ENCODE results near the gene NTNG1. TPM values are rescaled to one million over a fixed set of nuclear protein-coding genes. Genes with fewer than 3 reads are reported as not detected.

NTNG1 gene
- total RNA-seq, 1 experiment from 2014 or later, result 1.5 TPM

DNA sequence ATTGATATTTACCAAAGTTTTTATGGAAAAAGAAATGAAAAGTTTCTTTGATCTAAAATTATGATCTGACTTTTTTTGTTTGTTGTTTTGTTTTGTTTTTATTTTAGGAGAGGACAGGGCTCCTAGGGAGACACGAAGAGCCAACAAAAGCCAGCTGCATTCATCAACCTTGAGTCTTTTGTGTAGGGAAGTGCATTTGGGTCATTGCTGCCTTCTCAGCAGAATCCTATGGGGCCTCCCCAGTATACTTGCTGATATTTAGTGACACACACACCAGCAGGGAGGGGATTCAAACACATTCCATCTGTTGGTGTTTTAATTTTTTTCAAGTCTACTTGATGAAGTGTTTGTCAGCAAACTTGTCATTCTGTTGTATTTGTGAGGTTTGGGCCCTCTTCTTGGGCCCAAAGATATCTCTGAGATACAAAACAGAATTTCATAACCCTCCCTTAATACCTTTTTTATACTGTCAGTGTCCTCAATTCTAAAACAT lies 203.5 kb downstream of the NTNG1 start:
- Histone ChIP-seq H2BK12ac (ENCODE audit: insufficient read length, low read depth, low read length) (no peak overlapping the region), H3K14ac (ENCODE audit: insufficient read depth, low read length) (no peak overlapping the region), H2BK120ac (ENCODE audit: low read depth, low read length, poor library complexity, severe bottlenecking) (no peak overlapping the region), H4K8ac (replicated peaks; ENCODE audit: insufficient read length, low read depth, low read length) (no peak overlapping the region), H3K56ac (ENCODE audit: insufficient read length, low read depth, low read length) (no peak overlapping the region), H3K18ac (ENCODE audit: insufficient read length, low read depth, low read length) (no peak overlapping the region), H3K4me2 (ENCODE audit: insufficient read depth, insufficient read length, low read length) (no peak overlapping the region), H4K20me1 (ENCODE audit: control insufficient read depth, insufficient read depth, insufficient read length) (no peaks in the 10 kb centered on the region), H3K9ac (ENCODE audit: extremely low read depth, insufficient read length, low read length) (no peak overlapping the region), H3K27me3 (ENCODE audit: insufficient read depth, low read length) (no peaks in the 10 kb centered on the region), H3K4me1 (ENCODE audit: insufficient read depth, low read length) (no peaks in the 10 kb centered on the region), H4K91ac (ENCODE audit: insufficient read length, low read depth, low read length) (no peak overlapping the region), H2BK20ac (ENCODE audit: low read depth, low read length, poor library complexity, severe bottlenecking) (no peak overlapping the region), H3K79me1 (ENCODE audit: insufficient read depth, low read depth, low read length, poor library complexity, severe bottlenecking) (no peaks in the 10 kb centered on the region), H3K27ac (ENCODE audit: insufficient read length, low read depth, low read length) (no peak overlapping the region), H2AK5ac (ENCODE audit: insufficient read length, low read length) (no peak overlapping the region), H2BK15ac (ENCODE audit: low read depth, low read length) (no peak overlapping the region), H3K4ac (ENCODE audit: low read depth, low read length) (no peak overlapping the region), H2AFZ (ENCODE audit: low read length) (no peak overlapping the region), H4K5ac (ENCODE audit: insufficient read length, low read depth, low read length) (no peak overlapping the region), H3K9me3 (ENCODE audit: control insufficient read depth, low read depth, low read length) (no peaks in the 10 kb centered on the region), H3K23me2 (ENCODE audit: insufficient read length, low read depth, low read length, poor library complexity, severe bottlenecking) (no peaks in the 10 kb centered on the region), H3K79me2 (ENCODE audit: insufficient read depth, low read length) (no peaks in the 10 kb centered on the region), H2BK5ac (ENCODE audit: insufficient read length, low read length) (no peak overlapping the region), H3T11ph (ENCODE audit: low read length) (no peak overlapping the region), H3K23ac (ENCODE audit: insufficient read length, low read depth, low read length) (no peak overlapping the region)
- Mint-ChIP-seq H3K27me3 (ENCODE audit: low read depth) (peaks cover 1% of the 10 kb centered on the region; the same call in 1 of the 2 replicates), H3K4me3 (no peak overlapping the region), H3K9me3 (no peaks in the 10 kb centered on the region), H3K36me3 (ENCODE audit: insufficient read depth in 1 of 3, low read depth in 3 of 3) (peaks cover 0 to 2% (median 0%) of the 10 kb centered on the region in 3 experiments; a peak in 1 of 7 replicates), H3K27ac (peak overlapping the region in 2 of 3 experiments; percentile 40 to 89; a peak in 2 of 7 replicates), H3K4me1 (peaks cover 23 to 27% of the 10 kb centered on the region in 2 experiments)
- no peak for TF ChIP-seq CTCF (conservative IDR thresholded peaks at IDR 0.05)
- DNase-seq, result no peak
- no CpG with 5 or more reads among the region's 1 CpG for WGBS (ENCODE audit: extremely low coverage, insufficient read length, low lambda C conversion rate)
